H9 (cell line): ENCODE results near the gene DYRK4. TPM values are rescaled to one million over a fixed set of nuclear protein-coding genes. Genes with fewer than 3 reads are reported as not detected.

ENCODE experiments used
- DNase-seq: peaks from one replicate; pipeline ENCODE4 v3.0.0-alpha.2; 2017
- H2AFZ ChIP-seq: one replicate; pipeline ENCODE4 v1.6.1; 2013; ENCODE audit warnings: mild to moderate bottlenecking, low read length, control low read depth, moderate library complexity
- H2AK5ac ChIP-seq: 2 replicates; pipeline ENCODE4 v1.6.1; 2013; ENCODE audit warnings: low read length, control low read depth, mixed read lengths; ENCODE audit not compliant: insufficient read length
- H2BK120ac ChIP-seq: one replicate; pipeline ENCODE4 v1.6.1; 2013; ENCODE audit warnings: low read depth, mild to moderate bottlenecking, low read length, control low read depth, inconsistent platforms; ENCODE audit not compliant: poor library complexity, severe bottlenecking
- H2BK12ac ChIP-seq: 2 replicates; pipeline ENCODE4 v1.6.1; 2013; ENCODE audit warnings: low read length, control low read depth, mixed read lengths, low read depth; ENCODE audit not compliant: insufficient read length
- H2BK15ac ChIP-seq: 2 replicates; pipeline ENCODE4 v1.6.1; 2013; ENCODE audit warnings: low read depth, low read length, control low read depth
- H2BK20ac ChIP-seq: one replicate; pipeline ENCODE4 v1.6.1; 2013; ENCODE audit warnings: low read depth, mild to moderate bottlenecking, low read length, control low read depth, inconsistent platforms; ENCODE audit not compliant: poor library complexity, severe bottlenecking
- H2BK5ac ChIP-seq: 2 replicates; pipeline ENCODE4 v1.6.1; 2013; ENCODE audit warnings: low read length, control low read depth, mixed read lengths; ENCODE audit not compliant: insufficient read length
- H3K14ac ChIP-seq: 2 replicates; pipeline ENCODE4 v1.6.1; 2013; ENCODE audit warnings: low read length, control low read depth; ENCODE audit not compliant: insufficient read depth
- H3K18ac ChIP-seq: 2 replicates; pipeline ENCODE4 v1.6.1; 2013; ENCODE audit warnings: low read depth, mild to moderate bottlenecking, mixed read lengths, low read length, control low read depth; ENCODE audit not compliant: insufficient read length
- H3K23ac ChIP-seq: 2 replicates; pipeline ENCODE4 v1.6.1; 2013; ENCODE audit warnings: low read length, control low read depth, mixed read lengths, low read depth; ENCODE audit not compliant: insufficient read length
- H3K23me2 ChIP-seq: 2 replicates; pipeline ENCODE4 v1.6.1; 2013; ENCODE audit warnings: low read depth, mild to moderate bottlenecking, mixed read lengths, low read length, control low read depth; ENCODE audit not compliant: insufficient read length, poor library complexity, severe bottlenecking
- H3K27ac ChIP-seq: 2 replicates; pipeline ENCODE4 v1.5.1; 2013; ENCODE audit warnings: low read length, control low read depth, mixed read lengths, low read depth; ENCODE audit not compliant: insufficient read length
- H3K27me3 ChIP-seq: 2 replicates; pipeline ENCODE4 v1.6.1; 2013; ENCODE audit warnings: low read length, control low read depth, inconsistent platforms; ENCODE audit not compliant: insufficient read depth
- H3K4ac ChIP-seq: 2 replicates; pipeline ENCODE4 v1.6.1; 2013; ENCODE audit warnings: low read depth, mild to moderate bottlenecking, control low read depth, inconsistent platforms, low read length, moderate library complexity
- H3K4me1 ChIP-seq: 2 replicates; pipeline ENCODE4 v1.6.1; 2013; ENCODE audit warnings: low read length, control low read depth, inconsistent platforms; ENCODE audit not compliant: insufficient read depth
- H3K4me2 ChIP-seq: 2 replicates; pipeline ENCODE4 v1.6.1; 2013; ENCODE audit warnings: low read length, control low read depth, mixed read lengths; ENCODE audit not compliant: insufficient read length, insufficient read depth
- H3K56ac ChIP-seq: 2 replicates; pipeline ENCODE4 v1.6.1; 2013; ENCODE audit warnings: low read depth, mild to moderate bottlenecking, mixed read lengths, low read length, control low read depth; ENCODE audit not compliant: insufficient read length
- H3K79me1 ChIP-seq: 2 replicates; pipeline ENCODE4 v1.6.1; 2013; ENCODE audit warnings: low read depth, mild to moderate bottlenecking, moderate library complexity, low read length, control low read depth, inconsistent platforms; ENCODE audit not compliant: insufficient read depth, poor library complexity, severe bottlenecking
- H3K79me2 ChIP-seq: 2 replicates; pipeline ENCODE4 v1.6.1; 2013; ENCODE audit warnings: low read length, control low read depth, inconsistent platforms; ENCODE audit not compliant: insufficient read depth
- H3K9ac ChIP-seq: 2 replicates; pipeline ENCODE4 v1.6.1; 2013; ENCODE audit warnings: low read length, control low read depth, mixed read lengths; ENCODE audit not compliant: insufficient read length; ENCODE audit errors: extremely low read depth
- H3K9me3 ChIP-seq: one replicate; pipeline ENCODE4 v1.6.1; 2013; ENCODE audit warnings: low read depth, low read length, inconsistent platforms; ENCODE audit not compliant: control insufficient read depth
- H3T11ph ChIP-seq: one replicate; pipeline ENCODE4 v1.6.1; 2013; ENCODE audit warnings: mild to moderate bottlenecking, low read length, control low read depth, inconsistent platforms
- H4K20me1 ChIP-seq: one replicate; pipeline ENCODE4 v1.6.1; 2013; ENCODE audit not compliant: control insufficient read depth, insufficient read length, insufficient read depth
- H4K5ac ChIP-seq: 2 replicates; pipeline ENCODE4 v1.6.1; 2013; ENCODE audit warnings: low read depth, mild to moderate bottlenecking, mixed read lengths, low read length, control low read depth; ENCODE audit not compliant: insufficient read length
- H4K8ac ChIP-seq: replicated peaks from 2 replicates; pipeline ENCODE4 v1.6.1; 2013; ENCODE audit warnings: low read length, control low read depth, mixed read lengths, low read depth; ENCODE audit not compliant: insufficient read length
- H4K91ac ChIP-seq: 2 replicates; pipeline ENCODE4 v1.6.1; 2013; ENCODE audit warnings: low read depth, mild to moderate bottlenecking, moderate library complexity, mixed read lengths, low read length, control low read depth; ENCODE audit not compliant: insufficient read length
- H3K27ac Mint-ChIP-seq, 3 experiments: 2 replicates in 2 of 3; 3 replicates in 1 of 3; pipeline ENCODE4 v1.8.0; 2020 to 2021; ENCODE audit warnings: mixed read lengths in 3 of 3, mild to moderate bottlenecking in 1 of 3, moderate library complexity in 1 of 3
- H3K27me3 Mint-ChIP-seq: 2 replicates; pipeline ENCODE4 v1.8.0; 2021; ENCODE audit warnings: low read depth, mild to moderate bottlenecking, moderate library complexity, mixed read lengths
- H3K36me3 Mint-ChIP-seq, 3 experiments: 2 replicates in 2 of 3; 3 replicates in 1 of 3; pipeline ENCODE4 v1.8.0; 2020 to 2021; ENCODE audit warnings: low read depth in 3 of 3, mixed read lengths in 3 of 3; ENCODE audit not compliant: insufficient read depth in 1 of 3
- H3K4me1 Mint-ChIP-seq, 2 experiments: 2 replicates each; pipeline ENCODE4 v1.8.0; 2020; ENCODE audit warnings: mixed read lengths in 2 of 2
- H3K4me3 Mint-ChIP-seq, 2 experiments: 2 replicates in 1 of 2; 3 replicates in 1 of 2; pipeline ENCODE4 v1.8.0; 2020 to 2021; ENCODE audit warnings: mild to moderate bottlenecking in 2 of 2, mixed read lengths in 2 of 2, moderate library complexity in 1 of 2
- H3K9me3 Mint-ChIP-seq, 2 experiments: 2 replicates in 1 of 2; 3 replicates in 1 of 2; pipeline ENCODE4 v1.8.0; 2020; ENCODE audit warnings: mild to moderate bottlenecking in 2 of 2, mixed read lengths in 2 of 2, moderate library complexity in 1 of 2
- CTCF ChIP-seq: fragments of 200-600 bp; sonication (generic); conservative IDR thresholded peaks from 3 replicates; pipeline ENCODE4 v1.8.0; 2021; ENCODE audit warnings: antibody characterized with exemption, mild to moderate bottlenecking
- total RNA-seq: library from RNA; stranded (reverse); gene quantifications from 2 replicates; pipeline ENCODE4 v1.2.1, GENCODE V29; 2021

The DYRK4 gene
- total RNA-seq, 1 experiment from 2014 or later, result 15.5 TPM

GRCh38 chr12:4653257-4653656 lies 91.2 kb downstream of the DYRK4 start:
- Histone ChIP-seq H2AK5ac (no peak overlapping the region), H3K9me3 (no peaks in the 10 kb centered on the region), H2AFZ (no peak overlapping the region), H2BK120ac (no peak overlapping the region), H3K79me1 (no peaks in the 10 kb centered on the region), H3K9ac (no peak overlapping the region), H3K79me2 (peaks cover 7% of the 10 kb centered on the region; the same call in 1 of the 2 replicates), H3K27ac (no peak overlapping the region), H3T11ph (no peak overlapping the region), H3K14ac (no peak overlapping the region), H3K23ac (no peak overlapping the region), H3K4me1 (0 out of 2 replicates have a peak, but pooled peaks cover 1% of the 10 kb centered on the region), H3K4ac (no peak overlapping the region), H4K8ac (no peak overlapping the region), H3K4me2 (no peak overlapping the region), H3K56ac (no peak overlapping the region), H2BK12ac (no peak overlapping the region), H4K91ac (no peak overlapping the region), H2BK15ac (no peak overlapping the region), H3K23me2 (no peaks in the 10 kb centered on the region), H2BK20ac (no peak overlapping the region), H2BK5ac (no peak overlapping the region), H4K5ac (no peak overlapping the region), H3K27me3 (no peaks in the 10 kb centered on the region), H3K18ac (no peak overlapping the region), H4K20me1 (no peaks in the 10 kb centered on the region)
- Mint-ChIP-seq H3K4me3 (no peak overlapping the region), H3K9me3 (no peaks in the 10 kb centered on the region), H3K27me3 (no peaks in the 10 kb centered on the region), H3K4me1 (peaks cover 12 to 23% of the 10 kb centered on the region in 2 experiments), H3K36me3 (peaks cover 4 to 30% (median 15%) of the 10 kb centered on the region in 3 experiments; a peak in 5 of 7 replicates), H3K27ac (no peak overlapping the region)
- DNase-seq, result no peak
- peak; percentile 44; the same call in 2 of the 3 replicates for TF ChIP-seq CTCF
